DMS114 treated with DMSO at 0.1 percent for 48 hours (cell line): ENCODE measurements around the gene ISM2.

Experiments used
- DNase-seq: peaks from one replicate; lab custom pipeline; 2025; ENCODE audit not compliant: unreplicated experiment; lab: John Stamatoyannopoulos, UW

Gene ISM2

DNA sequence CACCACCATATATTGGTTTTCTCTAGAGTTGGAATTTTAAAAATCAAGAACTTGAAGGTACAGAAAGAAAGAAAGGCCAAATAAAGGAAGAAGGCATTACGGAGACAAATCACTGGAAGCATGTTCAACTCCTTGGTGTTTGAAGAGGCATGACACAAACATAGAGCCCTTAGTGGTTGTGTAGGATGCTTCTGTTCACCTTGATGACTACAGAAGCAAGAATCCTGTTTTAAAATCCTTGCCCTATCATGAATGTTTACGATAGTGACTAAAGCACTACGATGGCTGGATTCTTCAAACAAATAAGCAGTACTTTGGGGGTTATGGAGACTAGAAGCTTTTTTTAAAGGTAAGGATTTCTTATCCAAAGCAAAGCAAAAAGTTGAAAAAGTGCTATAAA lies 10.3 kb upstream of the ISM2 start:
- no peak for DNase-seq

DNA sequence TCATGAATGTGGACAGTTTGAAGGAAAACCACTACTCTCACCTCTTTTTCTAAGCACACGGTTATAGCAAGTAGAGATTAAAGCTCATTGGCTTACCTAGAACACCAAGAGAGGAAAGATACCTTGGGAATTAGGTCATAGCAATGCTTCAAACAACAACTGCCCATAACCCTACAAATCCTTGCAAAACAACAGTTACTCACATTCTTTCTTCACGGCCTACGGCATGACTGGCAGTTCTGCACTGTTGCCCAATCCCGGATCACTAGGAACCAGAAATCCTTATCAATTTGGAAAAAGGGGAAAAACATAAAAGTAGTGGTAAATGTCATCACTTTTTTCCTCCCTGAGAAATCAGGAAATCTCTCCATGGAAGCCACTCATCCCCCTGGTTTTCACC lies 9.6 kb upstream of the ISM2 start:
- no peak for DNase-seq

DNA sequence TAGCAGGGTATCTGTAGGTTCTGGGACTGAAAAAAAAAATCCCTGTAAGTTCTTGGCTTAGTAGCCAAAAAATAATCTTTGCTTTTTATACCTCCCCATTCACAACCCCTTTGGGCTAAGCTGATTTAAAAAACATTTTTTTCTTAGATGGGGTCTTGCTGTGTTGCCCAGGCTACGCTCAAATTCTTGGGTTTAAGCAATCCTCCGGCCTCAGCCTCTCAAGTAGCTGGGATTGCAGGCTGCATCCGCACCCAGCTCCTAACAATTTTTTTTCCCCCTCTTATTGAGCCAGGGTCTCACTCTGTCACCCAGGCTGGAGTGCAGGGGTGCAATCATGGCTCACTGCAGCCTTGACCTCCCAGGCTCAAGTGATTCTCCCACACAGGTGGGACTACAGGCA lies 9.1 kb upstream of the ISM2 start:
- no peak for DNase-seq

DNA sequence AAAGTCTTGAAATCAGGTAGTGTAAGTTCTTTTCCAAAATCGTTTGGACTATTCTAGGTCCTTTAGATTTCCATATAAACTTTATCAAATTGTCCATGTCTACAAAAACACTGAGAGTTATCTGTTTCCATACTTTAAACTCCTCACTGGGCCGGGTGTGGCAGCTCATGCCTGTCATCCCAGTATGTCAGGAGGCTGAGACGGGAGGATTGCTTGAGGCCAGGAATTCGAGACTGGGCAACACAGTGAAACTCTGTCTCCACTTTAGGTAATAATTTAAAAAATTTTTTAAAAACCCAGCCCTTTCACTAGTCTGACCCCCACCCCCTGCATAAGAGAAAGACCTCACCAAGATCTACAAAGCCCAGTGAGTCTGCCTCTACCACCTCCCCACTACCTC lies 6.4 kb upstream of the ISM2 start:
- DNase-seq = no peak

DNA sequence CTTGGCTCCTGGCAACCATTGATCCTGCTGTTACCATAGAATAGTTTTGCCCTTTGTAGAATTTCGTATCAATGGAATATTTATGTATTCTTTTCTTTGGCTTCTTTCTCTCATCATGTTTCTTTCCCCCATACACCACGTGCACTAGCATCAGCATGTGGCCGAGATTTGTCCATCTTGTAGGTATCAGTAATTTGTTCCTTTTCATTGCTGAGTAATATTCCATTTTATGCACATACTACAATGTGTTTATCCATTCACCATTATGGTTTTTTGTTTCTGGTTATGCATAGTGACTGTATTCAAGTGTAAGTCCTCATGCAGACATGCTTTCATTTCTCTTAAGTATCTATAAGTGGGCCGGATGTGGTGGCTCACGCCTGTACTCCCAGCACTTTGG lies 4.5 kb upstream of the ISM2 start:
- no peak for DNase-seq

DNA sequence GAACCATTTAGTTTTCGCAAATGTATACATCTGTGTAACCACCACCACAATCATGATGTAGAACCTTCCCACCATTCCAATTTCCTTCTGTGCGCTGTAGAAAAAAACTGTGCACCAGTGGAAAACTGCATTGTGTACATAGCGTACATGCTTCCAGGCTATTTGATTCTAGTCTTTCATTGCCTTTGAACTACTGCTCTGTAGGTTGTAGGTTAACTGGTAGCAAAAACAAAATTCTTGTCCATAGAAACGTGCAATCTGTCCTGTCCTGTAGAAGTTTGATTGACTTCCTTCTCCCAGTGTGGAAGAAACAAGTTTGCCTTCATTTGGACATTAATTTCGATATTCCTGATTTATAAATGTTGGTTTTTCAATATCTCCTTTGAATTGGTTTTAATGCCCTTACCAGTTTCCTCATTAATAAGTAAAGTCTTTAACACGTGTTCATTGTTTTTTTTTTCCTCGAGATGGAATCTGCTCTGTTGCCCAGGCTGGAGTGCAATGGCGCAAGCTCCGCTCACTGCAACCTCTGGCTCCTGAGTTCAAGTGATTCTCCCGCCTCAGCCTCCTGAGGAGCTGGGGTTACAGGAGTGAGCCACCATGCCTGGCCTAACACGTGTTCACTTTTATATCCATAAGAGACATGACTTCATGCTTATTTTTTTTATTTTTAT lies 3.6 kb upstream of the ISM2 start:
- DNase-seq = no peak

DNA sequence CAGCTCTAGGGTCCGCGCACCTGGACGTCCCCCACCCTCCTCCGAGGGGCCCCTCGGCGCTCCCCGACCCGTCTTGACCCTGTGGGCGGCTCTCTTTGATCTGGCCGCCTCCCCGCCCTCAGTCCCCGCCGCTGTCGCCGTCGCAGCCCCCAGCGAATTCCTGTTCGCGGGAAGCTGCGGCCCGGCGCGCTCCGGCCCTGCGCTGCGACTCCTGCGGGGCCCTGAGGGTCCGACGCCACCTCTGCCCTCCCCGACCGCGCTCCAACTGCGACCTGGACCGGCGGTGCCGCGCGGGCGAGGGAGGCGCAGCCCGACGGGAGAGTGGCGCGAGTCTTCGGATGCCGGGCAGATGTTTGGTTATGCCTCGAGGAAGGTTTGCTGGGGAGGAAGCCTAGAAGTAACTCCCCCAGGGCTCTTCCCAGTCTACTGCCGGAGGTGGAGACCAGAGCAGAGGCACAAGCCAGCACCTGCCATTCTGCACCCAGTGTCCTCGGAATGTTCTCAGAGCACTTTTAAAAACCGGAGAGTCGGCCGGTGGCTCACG lies 440 bp upstream of the ISM2 start:
- no peak for DNase-seq

DNA sequence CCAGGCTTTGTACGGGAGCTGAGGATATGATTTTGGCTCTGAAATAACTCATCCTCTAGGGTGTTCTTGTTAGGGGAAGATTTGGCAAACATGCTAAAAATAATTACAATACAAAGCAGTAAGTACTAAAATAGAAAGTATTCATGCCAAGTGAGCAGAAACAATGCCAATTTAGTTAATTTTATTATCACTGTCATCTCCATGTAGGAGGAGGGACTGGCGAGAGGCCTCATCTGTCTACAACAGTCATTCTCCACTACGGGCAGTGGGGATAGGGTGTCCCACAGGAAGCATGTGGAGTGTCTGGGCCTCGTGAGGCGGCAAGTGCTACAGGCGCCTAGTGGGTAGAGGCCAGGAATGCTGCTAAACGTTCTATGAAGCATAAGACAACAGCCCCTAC lies 3.3 kb downstream of the ISM2 start:
- no peak for DNase-seq

DNA sequence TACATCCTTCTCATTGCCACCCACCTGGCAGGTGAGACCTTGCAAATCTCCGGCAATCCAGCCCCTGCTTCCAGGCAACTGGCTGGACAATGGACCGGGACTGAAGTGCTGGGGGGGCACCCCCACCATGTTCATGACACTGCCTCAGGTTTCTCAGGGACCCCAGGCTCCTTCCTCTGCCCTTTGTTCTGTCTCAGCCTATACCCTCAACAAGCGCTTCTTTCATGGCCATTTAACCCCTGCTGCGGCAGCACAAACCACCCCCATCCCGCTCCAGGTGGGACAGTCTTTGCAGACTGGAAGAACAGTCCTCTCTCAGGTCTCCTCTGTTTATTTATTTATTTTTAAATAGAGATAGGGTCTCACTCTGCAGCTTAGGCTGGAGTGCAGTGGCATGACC lies 7.6 kb downstream of the ISM2 start:
- no peak for DNase-seq

DNA sequence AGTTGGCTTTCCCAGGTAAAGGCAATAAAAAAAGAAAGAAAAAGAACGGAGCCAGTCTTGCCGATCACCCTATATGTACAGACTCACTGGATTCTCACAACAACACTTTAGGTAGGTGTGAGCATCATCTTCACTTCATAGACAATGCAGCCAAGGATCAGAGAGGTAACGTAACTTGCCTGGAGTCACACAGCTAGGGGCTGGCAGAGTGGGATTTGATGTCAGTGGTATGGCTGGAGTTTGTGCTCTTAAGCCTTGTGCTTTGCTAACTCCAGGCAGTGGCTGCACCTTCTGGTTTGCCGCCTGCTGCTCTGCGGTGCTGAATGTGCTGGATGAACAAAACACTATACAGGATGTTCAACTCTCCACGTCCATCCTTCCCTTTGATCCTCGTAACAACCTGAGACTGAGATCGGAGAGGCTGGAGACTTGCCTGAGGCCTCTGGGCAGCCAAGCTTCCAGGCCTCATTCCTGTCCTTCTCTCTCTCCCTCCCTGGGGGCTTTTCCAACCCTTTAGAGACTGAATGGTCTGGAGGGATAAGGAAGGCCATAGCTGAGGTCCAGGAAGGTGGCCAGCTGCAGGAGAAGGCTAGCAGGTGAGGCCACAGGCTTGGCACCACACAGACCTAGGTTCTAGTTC lies 8.1 kb downstream of the ISM2 start:
- no peak for DNase-seq

DNA sequence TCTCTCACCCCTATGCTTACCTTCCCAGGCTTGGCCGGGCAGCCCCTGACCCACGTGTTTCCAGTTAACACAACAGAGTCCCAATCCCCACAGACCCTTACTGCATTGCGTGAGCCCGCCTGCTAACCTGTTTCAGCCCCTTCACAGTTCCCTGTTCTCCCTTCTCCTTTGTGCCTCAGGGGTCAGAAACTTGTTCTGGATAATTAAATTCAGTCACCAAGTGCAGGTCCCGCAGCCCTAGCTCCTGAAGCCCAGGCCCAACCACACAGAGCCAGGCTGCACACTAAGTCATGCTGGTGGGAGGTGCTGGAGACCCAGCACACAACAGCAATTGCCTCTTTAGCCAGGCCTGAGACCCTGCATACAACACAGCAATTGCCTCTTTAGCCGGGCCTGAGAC lies 9.6 kb downstream of the ISM2 start:
- DNase-seq = no peak

DNA sequence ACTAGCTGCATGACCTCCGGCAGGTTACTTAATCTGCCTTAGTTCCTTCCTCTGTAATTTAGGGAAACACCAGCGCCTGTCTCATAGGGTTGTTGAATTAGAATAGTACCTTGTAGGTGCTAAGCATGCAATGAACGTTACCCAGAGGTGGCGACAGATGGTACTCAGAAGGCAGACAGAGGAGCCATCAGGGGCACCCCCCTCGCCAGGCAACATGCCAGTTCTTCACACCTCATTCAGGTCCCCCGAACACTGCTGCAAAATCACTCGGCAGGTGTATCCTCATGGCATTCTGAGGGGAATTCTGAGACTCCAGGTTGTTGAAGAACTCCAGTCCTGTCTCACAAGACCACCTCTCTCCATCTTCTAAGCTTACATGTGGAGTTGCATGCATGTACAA lies 10.1 kb downstream of the ISM2 start:
- no peak for DNase-seq

DNA sequence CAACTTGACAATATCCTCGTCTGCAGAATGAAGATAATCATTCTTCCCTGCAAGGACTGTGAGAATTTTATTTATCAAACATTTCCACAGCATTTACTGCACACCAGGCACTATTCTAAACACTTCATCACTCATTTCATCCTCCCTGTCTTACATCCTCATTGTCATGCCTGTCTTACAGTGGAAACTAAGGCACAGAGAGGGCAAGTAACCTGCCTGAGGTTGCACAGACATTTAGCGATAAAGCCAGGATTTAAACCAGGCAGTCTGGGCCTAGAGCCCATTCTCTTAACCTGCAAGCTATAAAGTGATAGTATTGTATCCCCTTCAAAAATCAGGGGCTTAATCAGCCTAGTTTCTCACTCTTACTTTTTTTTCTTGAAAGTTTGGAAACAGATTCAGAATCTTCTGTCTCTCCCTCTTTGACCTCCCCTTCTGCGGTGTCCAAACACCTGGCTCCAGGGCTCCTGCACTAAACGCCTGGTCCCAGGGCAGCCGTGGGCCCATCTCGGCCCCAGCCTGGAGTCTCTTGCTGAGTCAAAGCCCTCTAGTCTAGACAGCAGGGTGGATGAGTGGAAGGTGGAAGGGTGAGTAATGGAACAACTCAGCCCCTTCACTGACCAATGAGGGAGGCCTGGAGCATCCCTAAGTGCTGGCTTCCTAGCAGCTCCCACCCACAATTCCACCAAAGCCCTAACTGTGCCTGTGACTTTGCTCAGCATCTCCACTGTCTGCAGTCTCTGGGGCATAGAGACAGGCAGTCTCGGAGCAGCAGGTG lies 12.5 kb downstream of the ISM2 start:
- no peak for DNase-seq

DNA sequence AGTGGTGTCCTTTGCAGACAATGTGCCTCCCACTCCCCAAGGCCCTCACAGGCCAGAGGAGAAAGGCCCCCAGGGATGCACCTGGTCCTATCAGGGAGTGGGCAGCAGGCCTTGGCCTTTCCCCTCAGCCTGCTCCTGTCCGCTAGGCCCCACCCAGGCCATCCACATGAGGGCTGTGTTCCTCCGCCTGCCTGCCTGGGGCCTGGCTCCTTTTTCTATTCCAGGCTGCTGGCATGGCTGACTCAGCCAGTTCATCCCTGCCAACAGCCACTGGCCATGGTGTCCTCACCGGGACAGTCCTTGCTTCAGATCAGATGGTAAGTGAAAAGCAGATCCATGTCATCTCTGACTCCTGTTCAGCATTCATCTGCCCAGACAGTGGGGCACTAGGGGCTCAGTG lies 13.4 kb downstream of the ISM2 start:
- DNase-seq = no peak

DNA sequence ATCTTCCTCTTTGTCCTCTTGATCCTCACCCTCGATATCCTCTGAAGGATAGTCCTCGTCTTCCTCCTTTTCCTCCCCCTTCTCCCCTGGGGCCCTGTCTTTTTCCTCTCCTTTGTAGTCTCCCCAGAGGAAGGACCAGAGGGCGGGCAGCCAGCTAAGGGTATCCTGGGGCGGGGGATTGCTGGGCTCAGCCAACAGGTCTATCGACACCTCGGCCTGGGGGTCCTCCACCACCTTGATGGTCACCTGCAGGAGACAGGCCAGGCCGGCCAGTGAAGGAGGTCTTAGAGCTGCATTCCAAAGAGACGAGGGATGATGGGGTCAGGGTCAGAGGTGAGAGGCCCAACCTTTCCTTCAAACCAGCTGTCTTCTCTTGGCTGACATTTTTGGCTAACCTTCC lies 16.2 kb downstream of the ISM2 start:
- DNase-seq = no peak

DNA sequence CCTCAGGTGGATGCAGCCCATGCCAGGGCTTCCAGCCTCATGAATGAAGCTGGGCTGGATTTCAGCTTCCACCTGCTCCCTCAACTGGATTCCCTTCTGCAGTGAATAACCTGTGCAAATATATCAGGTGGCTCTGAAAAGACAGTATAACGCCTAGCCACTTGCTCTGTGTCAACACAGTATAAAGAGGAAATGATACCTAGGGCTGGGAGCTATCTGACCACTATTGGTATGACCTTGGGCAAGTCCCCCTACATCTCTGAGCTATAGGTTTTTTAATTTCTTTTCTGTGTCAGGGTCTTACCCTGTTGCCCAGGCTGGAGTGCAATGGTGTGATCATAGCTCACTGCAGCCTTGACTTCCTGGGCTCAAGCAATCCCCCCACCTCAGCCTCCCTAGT lies 19.8 kb downstream of the ISM2 start:
- DNase-seq = no peak

DNA sequence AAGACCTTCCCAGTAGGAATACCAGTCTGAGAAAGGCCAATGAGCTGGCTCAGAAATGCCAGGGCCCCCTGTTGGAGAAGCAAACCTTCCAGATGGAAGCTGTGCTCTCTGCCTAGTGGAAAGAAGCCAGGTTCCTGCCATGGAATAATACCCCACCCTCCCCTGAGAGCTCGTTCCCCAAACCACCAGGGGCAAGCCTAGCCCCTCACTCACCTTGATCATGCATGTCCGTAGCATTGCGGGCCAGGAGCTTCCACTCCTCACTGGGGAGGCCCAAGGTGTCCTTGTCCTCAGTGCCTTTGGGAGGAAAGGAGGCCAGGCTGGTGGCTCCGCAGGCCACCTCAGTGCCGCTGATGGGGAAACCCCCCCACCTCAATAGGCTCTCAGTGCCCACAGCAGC lies 20.6 kb downstream of the ISM2 start:
- DNase-seq = no peak

DNA sequence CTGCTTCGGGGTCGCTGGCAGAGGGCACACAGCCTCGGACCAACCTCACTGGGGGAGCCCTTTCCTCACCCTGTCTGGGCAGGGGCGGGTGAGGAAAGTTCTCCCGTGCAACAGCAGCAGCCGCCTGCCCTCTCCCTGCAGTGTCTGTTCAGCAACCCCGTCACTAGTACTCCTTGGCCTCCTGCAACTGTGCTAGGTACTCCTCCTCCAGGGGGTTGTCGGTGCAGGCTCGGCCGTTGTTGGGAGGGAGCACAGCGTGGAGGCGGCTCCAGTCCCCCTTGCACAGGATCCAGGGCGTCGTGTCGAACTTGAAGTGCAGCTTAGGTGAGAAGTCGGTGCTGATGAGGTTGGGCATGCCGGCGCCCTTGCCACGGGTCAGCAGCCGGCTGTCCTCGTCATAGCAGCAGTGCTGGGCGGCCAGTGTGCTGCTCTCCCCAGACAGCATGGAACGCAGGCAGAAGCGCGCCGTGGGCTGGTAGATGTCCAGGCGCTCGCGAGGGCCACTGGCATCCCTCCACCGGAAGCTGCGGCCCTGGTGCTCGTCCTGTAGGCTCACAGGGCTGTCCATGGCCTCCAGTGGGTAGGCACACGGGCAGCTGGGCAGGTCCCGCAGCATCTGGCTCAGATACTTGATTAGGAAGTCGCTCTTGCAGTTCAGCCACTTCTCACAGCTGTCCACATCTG lies 23.0 kb downstream of the ISM2 start:
- DNase-seq = no peak

DNA sequence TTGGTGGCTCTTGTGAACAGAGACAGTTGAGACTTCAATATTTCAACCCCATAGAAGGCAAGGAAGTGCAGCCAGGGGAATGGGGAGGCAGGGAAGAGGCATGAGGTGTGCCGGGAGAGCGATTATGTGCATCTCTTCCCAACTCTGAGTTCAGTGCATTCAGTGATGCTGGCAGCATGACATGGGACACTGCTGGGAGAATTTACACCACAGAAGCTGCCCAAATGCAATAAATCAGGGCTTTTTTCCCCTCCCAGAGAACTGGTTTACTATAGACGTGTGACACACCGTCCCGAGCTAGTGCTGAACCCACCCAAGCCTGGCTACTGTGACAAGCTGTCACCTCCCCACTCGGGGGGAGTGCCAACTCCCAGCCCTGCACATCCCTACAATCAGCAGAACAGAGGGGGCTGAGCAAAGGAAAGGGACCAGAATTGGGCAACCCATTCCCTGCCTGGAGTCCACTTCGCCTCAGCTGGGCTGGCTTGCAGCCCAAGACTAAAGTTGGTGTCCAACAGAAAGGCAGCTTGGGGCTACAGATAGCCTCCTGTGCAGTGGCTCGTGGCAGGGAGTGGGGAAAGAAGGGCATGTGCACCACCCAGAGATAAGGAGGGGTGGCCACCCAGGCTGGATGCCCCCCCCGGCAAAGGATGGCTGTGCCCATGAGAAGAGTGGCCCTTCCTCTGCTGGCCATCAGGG lies 24.0 kb downstream of the ISM2 start:
- DNase-seq = no peak

DNA sequence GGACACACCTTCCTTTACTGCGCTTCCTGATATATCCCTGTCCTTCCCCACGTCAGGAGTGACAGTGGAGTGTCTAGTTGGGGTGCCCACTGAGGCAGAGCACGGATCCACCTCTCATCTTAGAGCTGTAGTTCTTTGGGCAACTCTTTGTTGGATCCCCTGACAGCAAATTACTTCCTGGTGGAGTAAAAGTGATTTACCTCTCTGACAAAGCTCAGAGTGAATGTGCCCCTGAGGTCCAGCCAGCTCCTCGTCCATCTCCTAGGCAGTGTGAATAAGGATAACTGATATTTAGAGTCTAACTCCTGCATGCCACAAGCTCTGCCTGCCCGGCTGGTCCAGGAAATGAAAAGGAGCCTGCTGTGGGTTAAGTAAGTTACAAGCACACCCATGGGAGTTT lies 24.7 kb downstream of the ISM2 start:
- no peak for DNase-seq
